ENCODE measurements around the gene RNF40. TPM values are rescaled to one million over a fixed set of nuclear protein-coding genes. Genes with fewer than 3 reads are reported as not detected.

RNF40 gene
- total and polyA plus RNA-seq, 2 experiments from 2014 or later: 70.4 to 75.3 TPM

DNA sequence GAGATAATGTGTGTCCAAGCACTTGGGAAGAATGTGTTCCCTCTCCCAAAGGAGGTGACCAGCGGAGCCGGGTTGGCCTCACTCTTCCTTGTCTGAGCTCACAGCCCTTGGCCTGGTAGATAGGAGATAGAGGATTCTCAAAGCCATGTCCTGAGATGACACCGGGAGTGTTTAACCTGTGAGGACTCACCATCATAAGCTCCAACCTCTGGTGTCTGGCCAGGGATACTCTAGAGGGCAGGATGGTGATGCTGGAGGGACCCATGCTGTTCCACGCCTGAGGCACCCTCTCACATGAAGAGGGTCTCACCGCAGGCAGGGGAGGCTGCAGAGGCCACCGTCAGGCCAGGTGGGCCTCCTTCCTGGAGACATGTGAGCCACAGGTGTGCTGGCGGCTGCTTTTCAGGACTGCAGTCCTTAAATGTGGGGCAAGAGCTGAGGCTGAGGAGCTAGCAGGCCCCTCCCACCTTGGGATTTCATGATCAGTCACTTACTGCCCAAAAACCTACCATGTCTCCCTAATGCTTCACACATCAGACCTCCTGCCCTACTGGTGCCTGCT lies 31.5 kb downstream of the RNF40 start:
- peaks cover under 1% of the 10 kb centered on the region for H3K4me1 ChIP-seq (ENCODE audit: insufficient read depth)
- H3K9me3 ChIP-seq (ENCODE audit: low read depth): no peaks in the 10 kb centered on the region
- no peak for TF ChIP-seq EZH2 (IDR thresholded peaks at IDR 0.05; ENCODE audit: borderline replicate concordance)
- TF ChIP-seq CTCF (IDR thresholded peaks at IDR 0.05; ENCODE audit: poor library complexity): no peak
- no peak for TF ChIP-seq EZH2phosphoT487 (IDR thresholded peaks at IDR 0.05; ENCODE audit: low read depth, severe bottlenecking, unreplicated experiment)
- H3K27me3 ChIP-seq: no peaks in the 10 kb centered on the region
- H3K4me2 ChIP-seq: no peak overlapping the region
- H2AFZ ChIP-seq: no peak overlapping the region
- no peaks in the 10 kb centered on the region for H3K9me2 ChIP-seq (replicated peaks; ENCODE audit: insufficient read depth)
- no peaks in the 10 kb centered on the region for H3K79me2 ChIP-seq
- H3K27ac ChIP-seq: no peak overlapping the region
- no peak for DNase-seq (ENCODE audit: low spot score)
- WGBS (ENCODE audit: low lambda C conversion rate, missing lambda C conversion rate): 78% methylated on average over 7 of the region's 7 CpGs
- H3K4me3 ChIP-seq: no peak overlapping the region
- H3K36me3 ChIP-seq (replicated peaks; ENCODE audit: insufficient read depth, low read depth): no peaks in the 10 kb centered on the region
- no peaks in the 10 kb centered on the region for H4K20me1 ChIP-seq (ENCODE audit: insufficient read depth, poor library complexity, severe bottlenecking)

DNA sequence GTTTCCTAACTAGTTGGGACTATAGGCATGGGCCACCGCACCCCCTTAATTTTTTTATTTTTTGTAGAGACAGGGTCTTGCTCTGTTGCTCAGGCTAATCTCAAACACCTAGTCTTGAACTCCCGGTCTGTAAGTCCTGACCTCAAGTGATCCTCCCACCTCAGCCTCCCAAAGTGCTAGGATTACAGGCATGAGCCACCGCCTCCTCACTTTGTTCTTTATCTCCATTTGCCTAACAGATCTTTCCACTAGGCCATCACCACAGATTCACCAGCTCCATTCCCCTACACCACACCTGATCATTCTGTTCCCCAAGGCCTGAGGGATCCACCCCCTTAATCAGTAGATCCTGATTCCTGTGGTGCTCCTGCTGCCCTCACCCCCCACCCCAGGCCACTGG lies 32.5 kb downstream of the RNF40 start:
- Histone ChIP-seq H3K9me3 (ENCODE audit: low read depth) (no peaks in the 10 kb centered on the region), H3K4me3 (no peak overlapping the region), H3K9me2 (replicated peaks; ENCODE audit: insufficient read depth) (no peaks in the 10 kb centered on the region), H3K79me2 (no peaks in the 10 kb centered on the region), H3K4me2 (no peak overlapping the region), H2AFZ (no peak overlapping the region), H3K27ac (no peak overlapping the region), H3K4me1 (ENCODE audit: insufficient read depth) (no peaks in the 10 kb centered on the region), H3K36me3 (replicated peaks; ENCODE audit: insufficient read depth, low read depth) (no peaks in the 10 kb centered on the region), H3K27me3 (no peaks in the 10 kb centered on the region), H4K20me1 (ENCODE audit: insufficient read depth, poor library complexity, severe bottlenecking) (no peaks in the 10 kb centered on the region)
- no peak for TF ChIP-seq EZH2phosphoT487 (IDR thresholded peaks at IDR 0.05; ENCODE audit: low read depth, severe bottlenecking, unreplicated experiment)
- no peak for TF ChIP-seq EZH2 (IDR thresholded peaks at IDR 0.05; ENCODE audit: borderline replicate concordance)
- no peak for TF ChIP-seq CTCF (IDR thresholded peaks at IDR 0.05; ENCODE audit: poor library complexity)
- 82% methylated on average over 3 of the region's 3 CpGs for WGBS (ENCODE audit: low lambda C conversion rate, missing lambda C conversion rate)
- no peak for DNase-seq (ENCODE audit: low spot score)

GRCh38 chr16:30797670-30798309 lies 35.7 kb downstream of the RNF40 start:
- Histone ChIP-seq H3K79me2 (no peaks in the 10 kb centered on the region), H4K20me1 (ENCODE audit: insufficient read depth, poor library complexity, severe bottlenecking) (no peaks in the 10 kb centered on the region), H3K4me2 (no peak overlapping the region), H3K27me3 (no peaks in the 10 kb centered on the region), H3K36me3 (replicated peaks; ENCODE audit: insufficient read depth, low read depth) (no peaks in the 10 kb centered on the region), H3K4me3 (no peak overlapping the region), H3K9me2 (replicated peaks; ENCODE audit: insufficient read depth) (no peaks in the 10 kb centered on the region), H2AFZ (no peak overlapping the region), H3K9me3 (ENCODE audit: low read depth) (no peaks in the 10 kb centered on the region), H3K27ac (no peak overlapping the region), H3K4me1 (ENCODE audit: insufficient read depth) (no peaks in the 10 kb centered on the region)
- TF ChIP-seq EZH2 (IDR thresholded peaks at IDR 0.05; ENCODE audit: borderline replicate concordance) (no peak), CTCF (IDR thresholded peaks at IDR 0.05; ENCODE audit: poor library complexity) (no peak), EZH2phosphoT487 (IDR thresholded peaks at IDR 0.05; ENCODE audit: low read depth, severe bottlenecking, unreplicated experiment) (no peak)
- 80% methylated on average over 8 of the region's 8 CpGs for WGBS (ENCODE audit: low lambda C conversion rate, missing lambda C conversion rate)
- no peak for DNase-seq (ENCODE audit: low spot score)
